ENCODE results near the gene NFATC2. TPM values are rescaled to one million over a fixed set of nuclear protein-coding genes. Genes with fewer than 3 reads are reported as not detected.
A peak's percentile ranks its signal among the peaks of the same experiment; 100 is the strongest.

NFATC2 gene
- total RNA-seq, 1 experiment from 2014 or later = 0.61 TPM

- TF ChIP-seq, protein P1, sequence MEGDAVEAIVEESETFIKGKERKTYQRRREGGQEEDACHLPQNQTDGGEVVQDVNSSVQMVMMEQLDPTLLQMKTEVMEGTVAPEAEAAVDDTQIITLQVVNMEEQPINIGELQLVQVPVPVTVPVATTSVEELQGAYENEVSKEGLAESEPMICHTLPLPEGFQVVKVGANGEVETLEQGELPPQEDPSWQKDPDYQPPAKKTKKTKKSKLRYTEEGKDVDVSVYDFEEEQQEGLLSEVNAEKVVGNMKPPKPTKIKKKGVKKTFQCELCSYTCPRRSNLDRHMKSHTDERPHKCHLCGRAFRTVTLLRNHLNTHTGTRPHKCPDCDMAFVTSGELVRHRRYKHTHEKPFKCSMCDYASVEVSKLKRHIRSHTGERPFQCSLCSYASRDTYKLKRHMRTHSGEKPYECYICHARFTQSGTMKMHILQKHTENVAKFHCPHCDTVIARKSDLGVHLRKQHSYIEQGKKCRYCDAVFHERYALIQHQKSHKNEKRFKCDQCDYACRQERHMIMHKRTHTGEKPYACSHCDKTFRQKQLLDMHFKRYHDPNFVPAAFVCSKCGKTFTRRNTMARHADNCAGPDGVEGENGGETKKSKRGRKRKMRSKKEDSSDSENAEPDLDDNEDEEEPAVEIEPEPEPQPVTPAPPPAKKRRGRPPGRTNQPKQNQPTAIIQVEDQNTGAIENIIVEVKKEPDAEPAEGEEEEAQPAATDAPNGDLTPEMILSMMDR (conservative IDR thresholded peaks at IDR 0.05) = no peak
- Histone ChIP-seq H3K4me1 (ENCODE audit: insufficient read depth, low read length) (no peaks in the 10 kb centered on the region), H4K5ac (ENCODE audit: insufficient read length, low read depth, low read length) (no peak overlapping the region), H3K23me2 (ENCODE audit: insufficient read length, low read depth, low read length, poor library complexity, severe bottlenecking) (no peaks in the 10 kb centered on the region), H3K4ac (ENCODE audit: low read depth, low read length) (no peak overlapping the region), H2BK15ac (ENCODE audit: low read depth, low read length) (no peak overlapping the region), H3K79me2 (ENCODE audit: insufficient read depth, low read length) (no peaks in the 10 kb centered on the region), H3K79me1 (ENCODE audit: insufficient read depth, low read depth, low read length, poor library complexity, severe bottlenecking) (no peaks in the 10 kb centered on the region), H3K14ac (ENCODE audit: insufficient read depth, low read length) (no peak overlapping the region; the same call in 1 of the 2 replicates), H3K56ac (ENCODE audit: insufficient read length, low read depth, low read length) (no peak overlapping the region), H2AFZ (ENCODE audit: low read length) (no peak overlapping the region), H3K9ac (ENCODE audit: extremely low read depth, insufficient read length, low read length) (no peak overlapping the region), H4K8ac (replicated peaks; ENCODE audit: insufficient read length, low read depth, low read length) (no peak overlapping the region), H4K91ac (ENCODE audit: insufficient read length, low read depth, low read length) (no peak overlapping the region), H3T11ph (ENCODE audit: low read length) (no peak overlapping the region), H3K9me3 (ENCODE audit: control insufficient read depth, low read depth, low read length) (no peaks in the 10 kb centered on the region), H2BK5ac (ENCODE audit: insufficient read length, low read length) (no peak overlapping the region), H3K27me3 (ENCODE audit: insufficient read depth, low read length) (no peaks in the 10 kb centered on the region), H3K27ac (ENCODE audit: insufficient read length, low read depth, low read length) (no peak overlapping the region), H2BK20ac (ENCODE audit: low read depth, low read length, poor library complexity, severe bottlenecking) (no peak overlapping the region), H3K4me2 (ENCODE audit: insufficient read depth, insufficient read length, low read length) (no peak overlapping the region), H4K20me1 (ENCODE audit: control insufficient read depth, insufficient read depth, insufficient read length) (no peaks in the 10 kb centered on the region), H2BK12ac (ENCODE audit: insufficient read length, low read depth, low read length) (no peak overlapping the region), H3K23ac (ENCODE audit: insufficient read length, low read depth, low read length) (no peak overlapping the region), H2AK5ac (ENCODE audit: insufficient read length, low read length) (no peak overlapping the region), H2BK120ac (ENCODE audit: low read depth, low read length, poor library complexity, severe bottlenecking) (no peak overlapping the region), H3K18ac (ENCODE audit: insufficient read length, low read depth, low read length) (no peak overlapping the region)
- no CpG with 5 or more reads among the region's 19 CpGs for WGBS (ENCODE audit: extremely low coverage, insufficient read length, low lambda C conversion rate)
- Mint-ChIP-seq H3K4me3 (no peak overlapping the region), H3K4me1 (no peaks in the 10 kb centered on the region), H3K27ac (0 out of 7 replicates have a peak overlapping the region, but pooled peaks of 1 of the 3 experiments have one; percentile 76), H3K27me3 (ENCODE audit: low read depth) (peaks cover 6% of the 10 kb centered on the region; the same call in 1 of the 2 replicates), H3K9me3 (no peaks in the 10 kb centered on the region), H3K36me3 (ENCODE audit: insufficient read depth in 1 of 3, low read depth in 3 of 3) (no peaks in the 10 kb centered on the region)
- DNase-seq = no peak
Measured at GRCh38 chr20:51507216-51508036, 35.1 kb downstream of the NFATC2 start.
